Measurements from ENCODE around the gene SDF4.

GRCh38 chr1:1185101-1185765 is 46.6 kb downstream of the SDF4 start:
- TF ChIP-seq RAD21 (IDR thresholded peaks at IDR 0.05; ENCODE audit: low read depth) = no peak
- no peak for TF ChIP-seq YY1 (IDR thresholded peaks at IDR 0.05; ENCODE audit: low read depth)
- TF ChIP-seq TCF12 (IDR thresholded peaks at IDR 0.05; ENCODE audit: low read depth) = no peak
- no peak for TF ChIP-seq CEBPB (IDR thresholded peaks at IDR 0.05)
- TF ChIP-seq TEAD4 (IDR thresholded peaks at IDR 0.05) = no peak
- TF ChIP-seq EP300 (IDR thresholded peaks at IDR 0.05; ENCODE audit: borderline replicate concordance) = no peak
- no peak for TF ChIP-seq USF1 (IDR thresholded peaks at IDR 0.05)
- TF ChIP-seq REST (IDR thresholded peaks at IDR 0.05; ENCODE audit: low read depth) = no peak
- no peak for TF ChIP-seq NFIC (IDR thresholded peaks at IDR 0.05)

Data from Ishikawa (cell line).